ENCODE results near the gene TMA16. TPM values are rescaled to one million over a fixed set of nuclear protein-coding genes. Genes with fewer than 3 reads are reported as not detected.
A peak's percentile ranks its signal among the peaks of the same experiment; 100 is the strongest.

Gene TMA16
- total and polyA plus RNA-seq, 2 of the 8 experiments (the other 6 are each of a cell fraction or from before 2014, with no cell fraction given) = 8.0 to 64.2 TPM

- POLR2A ChIA-PET (ENCODE audit: partially characterized antibody) = interaction anchor here (1.4 kb wide), 1 partner anchor 21 kb away, joined by 5 read pairs; the partner anchor contains the start of gene TMA16
- H2AFZ ChIP-seq (ENCODE audit: low read length) = peak overlapping the region; percentile 85; the same call in 1 of the 2 replicates
- H2BK15ac ChIP-seq (ENCODE audit: low read length) = no peak overlapping the region; the same call in 1 of the 2 replicates
- H2BK5ac ChIP-seq (ENCODE audit: low read depth, low read length) = no peak overlapping the region
- no peak overlapping the region for H3K23ac ChIP-seq (ENCODE audit: insufficient read length)
- H4K20me1 ChIP-seq (replicated peaks in 1 of 2; ENCODE audit: control insufficient read depth in 1 of 2, insufficient read depth in 2 of 2, low read length in 2 of 2) = no peaks in the 10 kb centered on the region
- no peaks in the 10 kb centered on the region; a peak in 1 of 4 replicates for H3K79me2 ChIP-seq (ENCODE audit: control insufficient read depth in 1 of 2, insufficient read depth in 2 of 2, low read length in 2 of 2)
- no peaks in the 10 kb centered on the region for H3K27me3 ChIP-seq (replicated peaks in 1 of 4; ENCODE audit: control insufficient read depth in 3 of 4, extremely low read depth in 1 of 4, insufficient read depth in 3 of 4, low read length in 3 of 4)
- no peak overlapping the region for H3K14ac ChIP-seq (ENCODE audit: insufficient read length)
- H3K18ac ChIP-seq (ENCODE audit: extremely low read depth, low read length) = no peak overlapping the region
- H3K4me1 ChIP-seq (replicated peaks in 1 of 4; ENCODE audit: control insufficient read depth in 3 of 4, insufficient read depth in 4 of 4, low read length in 3 of 4) = no peaks in the 10 kb centered on the region
- H3K79me1 ChIP-seq (ENCODE audit: low read depth, low read length) = no peaks in the 10 kb centered on the region
- WGBS, 2 experiments (ENCODE audit: extremely low coverage in 1 of 2, insufficient coverage in 1 of 2, insufficient read length in 1 of 2, insufficient replicate concordance in 2 of 2, low coverage in 1 of 2, low lambda C conversion rate in 2 of 2, missing lambda C conversion rate in 1 of 2) = 97% methylated on average over 14 of the region's 14 CpGs; no CpG with 5 or more reads in 1 of the 2 experiments
- H3K56ac ChIP-seq (replicated peaks; ENCODE audit: insufficient read length, low read depth, low read length) = no peak overlapping the region
- no peaks in the 10 kb centered on the region for H3K9me3 ChIP-seq (ENCODE audit: insufficient read depth in 2 of 2, low read depth in 1 of 2, low read length in 1 of 2)
- H2AK5ac ChIP-seq (ENCODE audit: low read depth, low read length) = no peak overlapping the region
- H3K9ac ChIP-seq (replicated peaks in 1 of 4; ENCODE audit: extremely low read depth in 1 of 4, low read depth in 3 of 4, low read length in 3 of 4) = no peak overlapping the region
- FAIRE-seq = no peak
- H3K4me3 ChIP-seq (ENCODE audit: extremely low read depth in 1 of 4, insufficient read depth in 2 of 4, low read depth in 3 of 4, low read length in 4 of 4) = no peak overlapping the region
- no peak overlapping the region for H3K4me2 ChIP-seq (ENCODE audit: insufficient read depth in 1 of 2, low read depth in 2 of 2, low read length in 2 of 2)
- no peaks in the 10 kb centered on the region for H3K23me2 ChIP-seq (ENCODE audit: low read depth, low read length)
- H4K5ac ChIP-seq (ENCODE audit: insufficient read length, low read depth, low read length) = no peak overlapping the region
- H2BK12ac ChIP-seq (ENCODE audit: low read depth, low read length) = no peak overlapping the region
- no peaks in the 10 kb centered on the region for H3K36me3 ChIP-seq (ENCODE audit: control insufficient read depth in 2 of 4, insufficient read depth in 4 of 4, low read length in 3 of 4)
- DNase-seq (ENCODE audit: low read depth in 1 of 2, low spot score in 2 of 2) = no peak
- H3K4ac ChIP-seq (replicated peaks; ENCODE audit: insufficient read length, low read depth, low read length) = no peak overlapping the region
- H4K91ac ChIP-seq (replicated peaks; ENCODE audit: insufficient read length, low read length) = no peak overlapping the region
- H3K27ac ChIP-seq (ENCODE audit: low read depth, low read length) = no peak overlapping the region
- CTCF ChIA-PET (ENCODE audit: partially characterized antibody) = interaction anchor here (1.3 to 1.4 kb wide), 2 partner anchors 75 to 116 kb away, joined by 3 read pairs; no protein-coding TSS in a partner anchor
- no peak overlapping the region for H2BK20ac ChIP-seq (ENCODE audit: low read length)
- H2BK120ac ChIP-seq (replicated peaks; ENCODE audit: low read depth, low read length) = no peak overlapping the region
- H4K8ac ChIP-seq (ENCODE audit: extremely low read depth, insufficient read depth, low read length) = no peak overlapping the region
- TF ChIP-seq GTF2F1 (IDR thresholded peaks at IDR 0.05; ENCODE audit: borderline replicate concordance, low read depth, low read length) (no peak), BACH1 (IDR thresholded peaks at IDR 0.05; ENCODE audit: low read length) (no peak), HDAC6 (IDR thresholded peaks at IDR 0.05; ENCODE audit: low read depth, low read length) (no peak), RBBP5 (IDR thresholded peaks at IDR 0.05; ENCODE audit: borderline replicate concordance, low read depth, low read length) (no peak), TEAD4 (IDR thresholded peaks at IDR 0.05; ENCODE audit: low read depth, low read length) (no peak), HDAC2 (IDR thresholded peaks at IDR 0.05; ENCODE audit: borderline replicate concordance in 1 of 2, low read depth in 2 of 2, low read length in 2 of 2) (no peak), SIN3A (conservative IDR thresholded peaks at IDR 0.05 in 1 of 2, IDR thresholded peaks at IDR 0.05 in 1 of 2; ENCODE audit: low read depth in 1 of 2, low read length in 2 of 2) (no peak), TAF1 (IDR thresholded peaks at IDR 0.05; ENCODE audit: low read depth, low read length) (no peak)
- TF ChIP-seq, protein P1, sequence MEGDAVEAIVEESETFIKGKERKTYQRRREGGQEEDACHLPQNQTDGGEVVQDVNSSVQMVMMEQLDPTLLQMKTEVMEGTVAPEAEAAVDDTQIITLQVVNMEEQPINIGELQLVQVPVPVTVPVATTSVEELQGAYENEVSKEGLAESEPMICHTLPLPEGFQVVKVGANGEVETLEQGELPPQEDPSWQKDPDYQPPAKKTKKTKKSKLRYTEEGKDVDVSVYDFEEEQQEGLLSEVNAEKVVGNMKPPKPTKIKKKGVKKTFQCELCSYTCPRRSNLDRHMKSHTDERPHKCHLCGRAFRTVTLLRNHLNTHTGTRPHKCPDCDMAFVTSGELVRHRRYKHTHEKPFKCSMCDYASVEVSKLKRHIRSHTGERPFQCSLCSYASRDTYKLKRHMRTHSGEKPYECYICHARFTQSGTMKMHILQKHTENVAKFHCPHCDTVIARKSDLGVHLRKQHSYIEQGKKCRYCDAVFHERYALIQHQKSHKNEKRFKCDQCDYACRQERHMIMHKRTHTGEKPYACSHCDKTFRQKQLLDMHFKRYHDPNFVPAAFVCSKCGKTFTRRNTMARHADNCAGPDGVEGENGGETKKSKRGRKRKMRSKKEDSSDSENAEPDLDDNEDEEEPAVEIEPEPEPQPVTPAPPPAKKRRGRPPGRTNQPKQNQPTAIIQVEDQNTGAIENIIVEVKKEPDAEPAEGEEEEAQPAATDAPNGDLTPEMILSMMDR (IDR thresholded peaks at IDR 0.05; ENCODE audit: control extremely low read depth in 1 of 3, insufficient read depth in 1 of 3, low read depth in 1 of 3, low read length in 3 of 3) = no peak
- TF ChIP-seq, protein P2, sequence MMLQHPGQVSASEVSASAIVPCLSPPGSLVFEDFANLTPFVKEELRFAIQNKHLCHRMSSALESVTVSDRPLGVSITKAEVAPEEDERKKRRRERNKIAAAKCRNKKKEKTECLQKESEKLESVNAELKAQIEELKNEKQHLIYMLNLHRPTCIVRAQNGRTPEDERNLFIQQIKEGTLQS (IDR thresholded peaks at IDR 0.05; ENCODE audit: insufficient read depth, low read depth, low read length) = no peak
Observed at GRCh38 chr4:163473130-163473529, 21.4 kb upstream of the TMA16 start.
